Measurements from ENCODE around the gene DSG3. TPM values are rescaled to one million over a fixed set of nuclear protein-coding genes. Genes with fewer than 3 reads are reported as not detected.
"Not testable (repeated sequence)": the region's sequence is repeated elsewhere in the genome, so short reads cannot be mapped to it uniquely, and the experiment has no call there.

Gene DSG3
- total and polyA plus RNA-seq, 2 donors (not counting 1 experiment from before 2014, with no cell fraction given) = 0.02 TPM; not detected in 1

GRCh38 chr18:31493171-31493570 lies 45.6 kb downstream of the DSG3 start:
- no peak overlapping the region for H3K4me2 ChIP-seq (ENCODE audit: extremely low read depth, insufficient read depth, low read length)
- no peak for DNase-seq (ENCODE audit: low read depth in 2 of 2)
- H3K79me2 ChIP-seq (ENCODE audit: control insufficient read depth, insufficient read depth, low read length) = no peaks in the 10 kb centered on the region

GRCh38 chr18:31493941-31494340 lies 46.4 kb downstream of the DSG3 start:
- no peaks in the 10 kb centered on the region for H4K20me1 ChIP-seq (ENCODE audit: control insufficient read depth, extremely low read depth, insufficient read depth, low read length)
- H2AFZ ChIP-seq (ENCODE audit: low read length) = no peak overlapping the region
- no peak for DNase-seq (ENCODE audit: low read depth in 2 of 2)
- no peak overlapping the region for H3K4me3 ChIP-seq (replicated peaks in 1 of 4; ENCODE audit: control extremely low read depth in 1 of 4, insufficient read depth in 1 of 4, low read depth in 3 of 4, low read length in 4 of 4)
- H3K27me3 ChIP-seq (ENCODE audit: control insufficient read depth, insufficient read depth, low read length) = peaks cover 9% of the 10 kb centered on the region
- no peaks in the 10 kb centered on the region for H3K36me3 ChIP-seq (ENCODE audit: control insufficient read depth, insufficient read depth, low read length)
- no peaks in the 10 kb centered on the region for H3K9me3 ChIP-seq (ENCODE audit: control insufficient read depth, insufficient read depth, low read depth, low read length)
- no peaks in the 10 kb centered on the region for H3K4me1 ChIP-seq (ENCODE audit: control insufficient read depth, extremely low read depth, insufficient read depth, low read length)
- H3K79me2 ChIP-seq (ENCODE audit: control insufficient read depth, insufficient read depth, low read length) = no peaks in the 10 kb centered on the region
- no peak overlapping the region for H3K27ac ChIP-seq (ENCODE audit: insufficient read depth, low read length)
- H3K4me2 ChIP-seq (ENCODE audit: extremely low read depth, insufficient read depth, low read length) = no peak overlapping the region
- no peak for TF ChIP-seq EZH2 (IDR thresholded peaks at IDR 0.05; ENCODE audit: low read length, missing control alignments)
- no peak for TF ChIP-seq CTCF (conservative IDR thresholded peaks at IDR 0.05 in 1 of 2, IDR thresholded peaks at IDR 0.05 in 1 of 2; ENCODE audit: low read depth in 1 of 2, low read length in 2 of 2)
- H3K9ac ChIP-seq (ENCODE audit: insufficient read depth, low read length) = no peak overlapping the region

More at GRCh38 chr18:31493171-31493570, 45.6 kb downstream of the DSG3 start:
- no peaks in the 10 kb centered on the region for H3K36me3 ChIP-seq (ENCODE audit: control insufficient read depth, insufficient read depth, low read length)
- H2AFZ ChIP-seq (ENCODE audit: low read length) = no peak overlapping the region
- no peak for TF ChIP-seq CTCF (conservative IDR thresholded peaks at IDR 0.05 in 1 of 2, IDR thresholded peaks at IDR 0.05 in 1 of 2; ENCODE audit: low read depth in 1 of 2, low read length in 2 of 2)
- no peak for TF ChIP-seq EZH2 (IDR thresholded peaks at IDR 0.05; ENCODE audit: low read length, missing control alignments)
- H3K4me3 ChIP-seq (replicated peaks in 1 of 4; ENCODE audit: control extremely low read depth in 1 of 4, insufficient read depth in 1 of 4, low read depth in 3 of 4, low read length in 4 of 4) = no peak overlapping the region
- H3K9ac ChIP-seq (ENCODE audit: insufficient read depth, low read length) = no peak overlapping the region
- no peak overlapping the region for H3K27ac ChIP-seq (ENCODE audit: insufficient read depth, low read length)
- no peaks in the 10 kb centered on the region for H3K9me3 ChIP-seq (ENCODE audit: control insufficient read depth, insufficient read depth, low read depth, low read length)
- H3K4me1 ChIP-seq (ENCODE audit: control insufficient read depth, extremely low read depth, insufficient read depth, low read length) = no peaks in the 10 kb centered on the region
- H3K27me3 ChIP-seq (ENCODE audit: control insufficient read depth, insufficient read depth, low read length) = peaks cover 6% of the 10 kb centered on the region
- H4K20me1 ChIP-seq (ENCODE audit: control insufficient read depth, extremely low read depth, insufficient read depth, low read length) = no peaks in the 10 kb centered on the region

- not testable (repeated sequence) for H3K9ac ChIP-seq (ENCODE audit: insufficient read depth, low read length); H3K4me1 ChIP-seq (ENCODE audit: control insufficient read depth, extremely low read depth, insufficient read depth, low read length); H3K4me2 ChIP-seq (ENCODE audit: extremely low read depth, insufficient read depth, low read length); H2AFZ ChIP-seq (ENCODE audit: low read length); H3K9me3 ChIP-seq (ENCODE audit: control insufficient read depth, insufficient read depth, low read depth, low read length); H3K36me3 ChIP-seq (ENCODE audit: control insufficient read depth, insufficient read depth, low read length); DNase-seq (ENCODE audit: low read depth in 2 of 2); H3K27me3 ChIP-seq (ENCODE audit: control insufficient read depth, insufficient read depth, low read length); H4K20me1 ChIP-seq (ENCODE audit: control insufficient read depth, extremely low read depth, insufficient read depth, low read length); H3K79me2 ChIP-seq (ENCODE audit: control insufficient read depth, insufficient read depth, low read length); H3K4me3 ChIP-seq (replicated peaks in 1 of 4; ENCODE audit: control extremely low read depth in 1 of 4, insufficient read depth in 1 of 4, low read depth in 3 of 4, low read length in 4 of 4); H3K27ac ChIP-seq (ENCODE audit: insufficient read depth, low read length)
Measured at GRCh38 chr18:31494705-31495244, 47.2 kb downstream of the DSG3 start.
